NCI-H1436 treated with DMSO at 0.1 percent for 48 hours (cell line): ENCODE results near the gene MPO.

Source experiments
- DNase-seq: peaks from one replicate; lab custom pipeline; 2025; lab: John Stamatoyannopoulos, UW

MPO gene

DNA sequence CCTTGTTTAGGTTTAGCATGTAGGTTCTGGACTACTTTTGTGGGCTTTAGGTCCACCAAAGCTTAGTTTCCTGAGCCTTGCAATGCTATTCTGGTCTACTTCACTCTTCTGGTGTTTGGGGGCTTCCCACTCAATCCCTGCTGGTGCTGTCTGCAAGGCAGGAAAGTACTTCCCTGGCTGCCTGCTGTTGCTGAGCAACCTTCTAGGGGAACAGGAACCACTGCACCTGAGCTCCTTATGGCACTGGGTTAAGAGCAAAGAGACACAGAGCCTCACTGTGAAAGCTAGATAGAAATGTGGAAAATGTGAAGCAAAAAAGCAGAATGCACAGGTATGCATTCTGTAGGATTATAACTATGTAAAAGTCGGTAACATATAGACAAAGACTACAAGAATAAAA lies 17.0 kb downstream of the MPO start:
- no peak for DNase-seq

DNA sequence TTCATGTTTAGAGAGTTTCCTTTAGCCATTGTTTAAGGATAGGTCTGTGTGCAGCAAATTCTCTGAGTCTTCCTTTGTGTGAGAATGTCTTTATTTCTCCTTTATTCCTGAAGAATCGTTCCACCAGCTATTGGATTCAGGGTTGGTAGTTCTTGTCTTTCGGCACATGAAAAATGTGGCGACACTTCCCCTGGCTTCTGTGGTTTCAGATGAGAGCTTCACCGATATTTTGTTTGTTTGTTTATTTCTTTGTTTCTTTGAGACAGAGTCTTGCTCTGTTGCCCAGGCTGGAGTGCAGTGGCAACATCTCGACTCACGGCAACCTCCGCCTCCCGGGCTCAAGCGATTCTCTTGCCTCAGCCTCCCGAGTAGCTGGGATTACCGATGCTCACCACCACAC lies 18.6 kb downstream of the MPO start:
- DNase-seq, result no peak

DNA sequence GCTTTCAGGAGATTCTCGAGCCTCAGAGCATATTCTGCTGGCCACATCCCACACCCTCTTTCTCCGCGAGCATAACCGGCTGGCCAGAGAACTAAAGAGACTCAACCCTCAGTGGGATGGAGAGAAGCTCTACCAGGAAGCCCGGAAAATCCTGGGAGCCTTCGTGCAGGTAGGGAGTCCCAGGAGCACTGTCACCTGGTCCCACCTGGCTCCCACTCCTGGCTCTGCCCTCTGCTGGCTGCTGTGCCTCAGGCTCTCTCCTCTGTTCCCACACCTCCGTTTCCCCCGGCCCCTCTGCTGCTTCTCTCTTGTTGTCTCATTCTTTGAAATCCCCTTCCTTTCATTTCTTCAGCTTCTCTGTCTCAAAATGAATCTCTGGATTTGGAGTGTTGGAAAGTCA lies 25.9 kb downstream of the MPO start:
- no peak for DNase-seq

DNA sequence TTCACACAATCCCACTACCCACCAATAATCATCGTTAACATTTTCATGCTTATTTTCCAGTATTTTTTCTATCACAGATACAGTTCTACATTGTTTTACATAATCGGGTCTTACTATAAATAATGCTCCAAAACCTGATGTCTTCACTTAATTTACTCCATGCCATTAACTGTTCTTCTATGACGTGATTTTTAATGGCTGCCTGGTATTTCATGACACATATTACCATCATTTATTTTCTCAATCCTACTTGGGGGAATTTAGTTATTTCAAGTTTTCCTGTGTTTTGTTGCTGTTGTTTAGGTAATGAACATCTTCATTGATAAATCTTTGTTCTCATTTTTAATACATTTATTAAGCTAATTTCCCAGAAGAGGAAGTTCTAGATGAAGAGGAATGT lies 27.7 kb downstream of the MPO start:
- no peak for DNase-seq

DNA sequence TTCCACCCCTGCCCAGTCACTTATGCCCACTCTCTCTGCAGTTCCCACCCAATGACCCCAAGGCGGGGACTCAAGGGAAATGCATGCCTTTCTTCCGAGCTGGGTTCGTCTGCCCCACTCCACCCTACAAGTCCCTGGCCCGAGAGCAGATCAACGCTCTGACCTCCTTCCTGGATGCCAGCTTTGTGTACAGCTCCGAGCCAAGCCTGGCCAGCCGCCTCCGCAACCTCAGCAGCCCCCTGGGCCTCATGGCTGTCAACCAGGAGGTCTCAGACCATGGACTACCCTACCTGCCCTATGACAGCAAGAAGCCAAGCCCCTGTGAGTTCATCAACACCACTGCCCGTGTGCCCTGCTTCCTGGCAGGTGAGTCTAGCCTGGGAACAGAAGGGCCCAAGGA lies 28.6 kb downstream of the MPO start:
- no peak for DNase-seq

DNA sequence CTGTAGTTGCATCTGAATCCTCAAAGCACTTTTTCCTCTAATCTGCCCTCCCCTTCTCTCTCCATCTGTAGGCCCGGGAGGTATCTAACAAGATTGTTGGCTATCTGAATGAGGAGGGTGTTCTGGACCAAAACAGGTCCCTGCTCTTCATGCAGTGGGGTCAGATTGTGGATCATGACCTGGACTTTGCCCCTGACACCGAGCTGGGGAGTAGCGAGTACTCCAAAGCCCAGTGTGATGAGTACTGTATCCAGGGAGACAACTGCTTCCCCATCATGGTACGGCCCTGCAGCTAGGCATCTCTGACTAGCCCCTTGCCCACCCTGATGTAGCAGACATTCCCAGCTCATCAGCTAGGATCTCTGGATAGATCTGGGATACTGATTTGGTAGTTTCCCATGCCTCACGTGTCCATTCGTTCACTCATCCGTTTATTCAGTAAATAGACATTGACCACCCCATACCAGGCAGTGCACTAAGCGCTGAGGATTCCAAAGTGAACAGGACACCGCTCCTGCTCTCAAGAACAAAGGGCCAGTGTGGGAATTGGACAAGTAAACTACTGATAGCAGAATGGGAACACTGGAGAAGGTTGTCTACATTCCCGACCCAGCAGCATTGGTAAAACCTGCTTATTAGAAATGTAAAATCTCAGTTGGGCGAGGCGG lies 30.3 kb downstream of the MPO start:
- DNase-seq, result no peak

DNA sequence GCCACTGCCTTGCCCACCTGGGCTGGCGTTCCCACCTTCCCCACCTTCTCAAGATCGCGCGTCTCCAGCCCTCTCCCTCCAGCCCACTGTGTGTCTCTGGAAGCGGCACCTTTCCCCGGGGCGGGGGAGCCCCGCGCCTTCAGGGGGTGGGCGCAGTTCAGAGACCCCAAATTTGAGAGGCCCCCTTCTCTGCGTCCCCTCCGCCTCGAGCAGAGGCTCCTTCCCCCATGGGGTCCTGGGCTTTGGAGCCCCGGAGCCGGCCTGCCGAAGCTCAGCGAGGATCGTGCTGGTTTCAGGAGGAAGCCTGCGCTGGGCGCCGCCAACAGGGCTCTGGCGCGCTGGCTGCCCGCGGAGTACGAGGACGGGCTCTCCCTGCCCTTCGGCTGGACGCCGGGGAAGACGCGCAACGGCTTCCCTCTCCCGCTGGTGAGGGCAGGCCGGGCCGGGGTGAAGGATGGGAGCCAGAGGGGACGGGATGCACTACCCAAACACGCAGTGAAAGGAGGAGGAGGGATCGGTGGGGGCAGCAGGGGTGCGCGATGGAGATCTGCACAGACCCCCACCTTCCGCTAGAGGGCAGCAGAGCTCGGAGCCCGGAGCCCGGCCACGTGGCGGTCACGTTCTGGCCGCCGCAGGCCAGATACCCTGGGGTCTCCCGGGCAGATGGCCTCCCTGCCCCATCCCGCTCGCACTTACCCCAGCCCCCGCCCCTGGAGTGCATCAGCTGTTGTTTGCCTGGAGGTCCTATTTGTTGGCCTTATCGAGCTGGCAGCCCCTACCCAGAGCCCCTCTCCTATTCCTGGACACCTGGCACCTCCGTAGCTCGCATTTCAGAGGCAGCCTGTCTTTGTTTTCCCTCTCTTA lies 31.2 kb downstream of the MPO start:
- DNase-seq, result no peak

DNA sequence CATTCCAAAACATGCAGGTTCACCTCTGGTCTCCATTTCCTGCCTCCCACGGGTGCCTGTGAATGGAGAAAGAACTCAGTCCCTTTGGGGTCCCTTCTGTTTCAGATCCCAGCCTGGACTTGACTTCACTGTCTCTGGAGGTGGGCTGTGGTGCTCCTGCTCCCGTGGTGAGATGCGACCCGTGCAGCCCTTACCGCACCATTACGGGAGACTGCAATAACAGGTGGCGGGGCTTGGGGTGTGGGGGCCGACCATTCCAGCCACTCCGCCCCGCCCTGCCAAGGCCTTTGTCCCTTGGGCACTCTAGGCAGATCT lies 31.8 kb downstream of the MPO start:
- no peak for DNase-seq

DNA sequence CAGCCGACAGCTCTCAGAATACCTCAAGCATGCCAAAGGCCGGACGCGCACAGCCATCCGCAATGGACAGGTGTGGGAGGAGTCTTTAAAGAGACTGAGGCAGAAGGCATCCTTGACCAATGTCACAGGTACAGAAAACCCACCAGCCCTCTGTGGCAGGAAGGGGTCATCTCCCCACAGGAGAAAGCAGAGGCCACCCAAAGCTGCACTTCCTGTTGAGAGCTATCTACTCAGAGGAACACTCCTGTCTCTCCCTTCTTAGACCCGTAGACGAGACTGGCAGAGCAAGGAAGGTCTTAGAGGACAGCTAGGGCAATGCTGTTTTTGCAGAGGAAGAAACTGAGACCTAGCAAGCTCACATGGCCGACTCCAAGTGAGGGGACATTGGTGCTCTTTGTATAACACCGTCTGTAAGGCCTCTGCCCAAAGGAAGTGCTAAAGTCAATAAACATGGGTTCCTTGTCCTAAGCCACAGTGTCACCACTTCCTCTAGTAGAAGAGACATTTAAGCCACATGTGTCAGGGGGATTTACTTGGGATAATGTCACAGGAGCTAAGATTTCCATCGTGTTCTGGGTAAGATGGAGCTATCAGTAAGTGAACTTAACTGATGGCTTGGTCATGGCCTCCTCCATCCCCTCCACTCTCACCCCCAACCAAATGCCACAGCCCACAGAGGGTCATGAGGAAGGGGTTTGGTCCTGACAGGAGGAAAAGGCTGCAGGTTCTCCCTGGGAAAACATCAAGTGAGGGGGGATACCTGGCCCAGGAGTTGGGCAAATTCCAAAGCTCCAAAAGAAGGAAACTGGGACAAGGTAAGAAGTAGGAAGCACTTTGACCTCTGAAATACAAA lies 33.0 kb downstream of the MPO start:
- DNase-seq, result no peak

DNA sequence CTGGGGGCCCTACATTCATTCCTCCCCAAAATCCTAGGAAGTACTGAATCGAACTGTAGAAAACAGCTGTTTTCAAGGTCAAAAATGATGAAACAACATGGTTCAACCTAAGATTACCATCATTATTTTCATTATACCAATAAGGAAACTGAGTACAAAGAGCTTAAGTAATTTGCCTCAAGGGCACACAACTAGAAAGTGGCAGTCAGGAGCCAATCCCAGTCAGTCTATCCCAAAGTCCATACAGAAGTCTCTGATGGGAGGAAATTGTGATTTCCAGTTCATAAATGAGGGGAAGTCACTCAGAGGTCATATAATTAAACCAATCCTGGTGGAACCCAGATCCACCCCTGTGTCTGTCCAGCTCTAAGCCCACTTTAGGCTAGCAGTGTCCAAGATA lies 34.0 kb downstream of the MPO start:
- DNase-seq, result no peak

DNA sequence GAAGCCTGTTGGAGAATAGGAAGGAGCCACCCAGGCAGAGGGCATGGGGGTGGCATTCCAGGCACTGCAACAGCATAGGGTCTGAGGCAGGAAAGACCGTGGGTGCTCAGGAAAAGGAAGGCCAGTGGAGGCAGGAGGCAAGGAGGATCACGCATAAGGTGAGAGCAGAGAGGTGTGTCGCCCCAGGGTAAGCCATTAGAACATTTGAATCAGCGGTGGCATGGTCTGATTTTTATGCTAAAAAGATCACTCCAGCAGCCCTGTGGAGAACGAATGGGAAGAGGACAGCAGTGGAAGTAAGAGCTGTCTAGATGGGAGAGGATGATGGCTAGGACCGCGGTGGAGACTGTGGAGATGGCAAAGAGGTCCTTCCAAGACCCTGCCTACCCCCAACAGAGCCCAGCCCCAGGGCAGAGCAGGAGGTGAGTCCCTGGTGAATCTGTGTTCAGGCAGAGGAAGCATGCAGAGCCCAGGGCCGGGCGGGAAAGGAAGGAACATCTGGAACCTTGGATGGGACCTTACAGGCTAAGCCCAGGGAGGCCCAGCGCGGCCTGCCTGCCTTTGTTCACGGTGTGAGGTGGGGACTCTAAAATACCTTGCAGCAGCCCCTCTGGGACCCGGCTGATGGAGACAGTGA lies 34.5 kb downstream of the MPO start:
- DNase-seq, result no peak

DNA sequence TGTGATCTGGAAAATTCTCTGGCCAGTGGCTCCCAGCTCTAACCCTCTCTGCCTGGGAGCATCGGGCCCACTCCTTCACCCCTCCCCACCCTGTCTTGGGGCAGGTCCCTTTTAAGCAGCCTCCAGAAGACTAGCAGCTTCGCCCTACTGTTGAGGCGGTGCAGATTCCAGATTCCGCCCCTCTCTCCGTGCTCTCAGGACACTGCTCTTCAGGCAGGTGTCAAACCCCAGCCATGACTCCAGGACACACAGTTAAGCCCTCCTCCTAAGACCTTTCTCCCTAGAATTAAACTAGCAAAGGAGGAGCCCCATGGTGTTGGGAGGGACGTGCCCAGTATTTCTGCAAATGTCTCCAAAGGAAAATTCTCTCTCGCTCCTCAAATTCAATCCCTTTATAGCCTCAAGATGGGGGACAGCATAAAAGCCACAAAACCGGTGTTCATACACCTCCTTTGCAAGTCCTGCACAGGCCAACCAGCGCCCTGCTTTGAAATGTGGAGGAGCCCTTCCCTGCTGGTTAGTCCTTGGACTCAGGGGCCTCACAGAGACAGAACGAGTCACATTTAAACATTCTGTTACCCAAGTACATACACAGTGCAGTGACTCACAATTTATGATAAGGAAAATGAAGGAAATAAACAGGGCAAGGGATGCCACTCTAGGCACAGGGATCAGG lies 35.2 kb downstream of the MPO start:
- no peak for DNase-seq

DNA sequence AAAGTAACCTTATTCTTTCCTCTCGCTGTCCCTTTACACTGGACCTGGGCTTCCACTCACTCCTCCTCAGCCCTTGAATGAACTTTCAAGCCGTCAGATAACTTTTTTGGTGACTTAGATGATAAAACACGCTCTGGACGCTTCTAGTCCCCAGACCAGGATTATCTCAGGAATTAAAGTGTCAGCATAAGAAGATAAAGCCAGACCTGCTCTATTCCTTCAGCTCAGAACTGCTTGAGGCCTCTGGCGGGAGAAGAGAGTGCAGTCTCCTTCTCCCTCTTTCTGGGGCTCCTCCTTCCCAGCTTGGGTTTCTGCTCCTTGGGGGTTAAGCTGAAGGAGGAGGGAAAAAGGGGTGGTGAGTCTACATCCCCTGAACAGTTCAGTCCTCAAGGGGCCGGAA lies 35.8 kb downstream of the MPO start:
- no peak for DNase-seq

DNA sequence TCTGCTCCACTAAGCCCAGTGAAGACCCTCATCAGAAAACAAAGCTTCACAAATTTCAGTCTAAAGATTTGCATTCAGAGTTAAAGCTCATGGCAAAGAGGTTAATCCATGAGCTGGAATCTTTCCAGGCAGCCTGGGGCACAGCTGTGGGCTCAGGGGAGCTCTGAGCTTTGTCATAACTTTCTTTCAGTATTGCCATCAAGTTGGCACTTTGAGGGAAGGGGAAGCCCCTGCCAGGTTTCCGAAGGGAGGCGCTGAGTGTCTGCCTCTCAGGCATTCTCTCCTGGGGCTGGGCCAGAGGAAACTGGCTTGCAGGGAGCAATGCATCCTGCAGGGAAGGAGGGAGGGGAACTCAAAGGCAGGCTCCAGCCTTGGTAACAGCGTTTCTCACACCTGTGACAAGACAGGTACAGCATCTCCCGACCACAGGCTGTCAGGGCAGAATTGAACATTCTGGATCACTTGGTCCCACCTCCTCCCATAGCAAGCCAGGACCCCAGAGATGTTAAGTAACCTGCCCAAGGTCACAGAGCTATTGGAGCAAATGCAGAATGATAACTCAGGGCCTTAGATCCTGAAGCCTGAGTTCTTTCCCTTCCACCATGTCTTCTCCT lies 38.5 kb downstream of the MPO start:
- no peak for DNase-seq

DNA sequence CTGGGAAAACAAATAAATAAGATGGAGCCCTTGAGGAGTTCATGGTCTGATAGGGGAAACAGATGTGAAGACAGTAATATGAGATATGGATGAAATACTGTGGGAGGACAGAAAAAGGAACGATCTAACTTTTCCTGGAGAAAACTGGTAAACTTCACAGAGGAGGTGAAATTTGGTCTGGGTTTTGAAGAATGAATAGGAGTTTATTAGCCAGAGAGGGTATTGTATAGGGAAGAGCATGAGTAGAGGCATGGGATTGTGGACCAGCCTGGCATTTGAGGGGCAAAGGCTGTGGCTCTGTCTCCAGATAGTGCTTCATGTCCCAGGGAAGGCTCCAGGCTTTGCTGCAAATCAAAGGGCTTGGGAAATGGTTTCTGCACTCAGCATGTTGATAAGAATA lies 40.7 kb downstream of the MPO start:
- DNase-seq, result no peak

DNA sequence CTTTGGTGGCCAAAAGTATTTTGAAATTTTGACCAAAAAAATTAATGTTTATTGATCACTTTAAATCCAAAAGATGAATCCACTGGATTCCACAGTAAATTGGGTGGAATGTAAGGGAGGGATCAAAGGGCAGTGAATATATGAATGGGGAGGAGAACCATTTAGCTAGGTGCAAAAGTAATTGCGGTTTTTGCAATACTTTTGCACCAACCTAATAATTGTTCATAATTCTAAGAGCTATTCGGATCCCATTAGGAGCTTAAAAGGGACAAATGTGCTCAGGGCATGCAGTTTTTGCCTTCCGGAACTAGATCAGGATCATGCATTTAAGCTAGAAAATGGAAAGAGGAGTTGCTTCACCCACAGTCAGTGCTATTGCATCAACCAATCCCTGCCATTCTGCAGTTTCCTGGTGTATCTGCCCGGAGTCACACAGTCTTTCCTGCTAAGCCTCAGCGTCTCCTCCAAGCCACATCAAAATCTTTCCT lies 42.5 kb downstream of the MPO start, which contains the start of gene LPO:
LPO (plus strand) TSS at position 438 of the 488 bp plus-strand sequence. CDS start 4,396 bp downstream, outside the sequence.
- no peak for DNase-seq

DNA sequence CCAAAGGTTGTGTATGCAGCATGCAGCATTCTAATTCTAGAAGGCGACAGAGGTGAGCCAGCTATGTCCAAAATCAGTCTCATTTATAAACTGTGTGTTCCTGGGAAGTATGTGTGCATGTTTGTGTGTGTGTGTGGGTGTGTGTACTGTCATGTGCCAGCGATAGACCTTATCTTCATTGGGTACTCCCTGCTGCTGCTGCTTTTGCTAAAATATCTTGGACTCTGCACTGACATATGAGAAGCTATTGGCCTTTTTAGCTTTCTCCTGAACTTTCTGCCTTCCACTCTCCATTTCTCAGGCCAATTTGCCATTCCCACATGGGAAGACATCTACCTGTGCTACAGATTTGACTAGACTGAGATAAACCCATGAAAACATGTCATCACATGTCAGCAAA lies 44.3 kb downstream of the MPO start:
- no peak for DNase-seq

DNA sequence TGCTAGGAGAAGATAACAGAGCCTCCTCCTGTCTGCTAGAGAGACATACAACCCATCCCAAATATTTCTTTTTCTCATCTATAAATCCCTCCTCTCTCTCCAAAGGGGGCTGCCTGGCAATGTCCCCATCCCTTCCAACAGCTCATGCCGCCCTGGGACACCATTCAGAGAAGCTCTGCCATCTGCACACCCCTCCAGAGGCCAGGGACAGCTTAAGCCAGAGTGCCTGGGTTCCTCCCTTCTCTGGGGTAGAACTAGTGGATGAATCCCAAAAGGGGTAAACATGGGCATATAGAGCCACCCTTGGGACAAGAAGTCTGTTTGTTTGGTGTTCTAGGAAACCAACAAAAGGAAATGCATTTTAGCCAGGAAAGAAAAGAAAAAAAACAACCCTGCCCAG lies 44.9 kb downstream of the MPO start:
- no peak for DNase-seq

DNA sequence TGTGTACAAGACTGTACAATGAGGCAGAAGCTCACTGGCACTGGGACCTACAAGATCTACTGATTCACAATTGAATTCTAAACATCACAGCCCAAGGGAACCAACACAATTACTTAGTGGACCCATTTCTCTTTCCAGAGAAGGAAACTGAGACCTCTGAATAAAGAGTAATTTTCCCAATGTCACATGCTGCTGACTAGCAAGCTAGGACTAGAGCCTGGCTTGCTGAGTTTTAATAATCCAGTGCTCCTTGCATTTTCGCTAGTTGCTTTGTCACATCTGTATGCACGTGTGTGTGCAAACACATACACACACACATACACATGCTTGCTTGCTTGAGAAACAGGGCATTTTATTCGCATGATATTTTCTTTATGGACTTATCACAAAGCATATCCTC lies 46.2 kb downstream of the MPO start:
- DNase-seq, result no peak

DNA sequence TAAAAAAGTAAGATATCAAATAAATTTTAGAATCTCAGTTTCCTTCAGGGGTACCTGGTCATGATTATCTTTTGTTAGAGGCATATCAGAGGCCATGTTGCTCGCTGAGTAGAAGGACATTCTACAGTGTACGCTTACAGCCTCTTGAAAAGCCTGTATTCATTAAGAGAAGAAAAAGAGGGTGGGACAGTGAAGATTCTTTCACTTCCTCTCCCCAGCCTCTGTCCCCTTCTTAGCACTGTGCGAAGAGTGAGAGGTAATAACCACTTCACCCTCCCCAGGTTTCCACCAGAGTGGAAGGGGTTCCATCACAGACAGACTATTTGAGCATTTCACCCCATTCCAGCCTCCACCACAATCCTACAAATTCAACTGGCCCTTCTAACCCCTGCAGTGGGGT lies 47.2 kb downstream of the MPO start:
- no peak for DNase-seq

DNA sequence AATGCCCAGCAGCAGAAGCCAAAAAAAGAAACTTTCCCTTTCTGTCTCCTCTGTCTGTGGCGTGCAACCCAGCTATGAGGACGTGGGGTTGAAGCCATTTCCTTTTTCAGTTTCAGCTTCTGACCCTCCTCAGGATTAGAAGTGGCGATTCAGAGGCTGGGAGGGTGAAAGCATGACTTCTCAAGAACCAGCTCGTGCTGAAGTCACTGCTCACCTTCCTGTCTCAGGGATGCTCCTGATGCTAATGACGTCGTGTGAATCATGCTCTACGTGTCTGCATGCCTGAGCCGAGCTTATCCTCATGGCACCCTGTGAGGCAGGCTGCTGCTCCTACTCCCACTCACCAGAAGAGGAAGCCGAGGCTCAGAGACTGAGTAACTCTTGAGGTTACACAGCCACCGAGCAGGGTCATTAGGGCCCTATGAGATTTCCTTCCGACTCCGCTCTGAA lies 48.0 kb downstream of the MPO start:
- DNase-seq, result no peak
